Right lobe of liver (tissue), 4 donors: ENCODE data around the gene JMJD8.

ENCODE experiments used
- CTCF ChIP-seq, 4 donors: fragments of 200-600 bp in 3 of 4; fragments of 450-650 bp in 1 of 4; IDR thresholded peaks; one replicate each; pipeline versions ENCODE4 v1.5.1 to v1.8.0; 2016 to 2022; ENCODE audit warnings: antibody characterized with exemption in 4 of 4, mild to moderate bottlenecking in 2 of 4
- POLR2A ChIP-seq: fragments of 450-650 bp; IDR thresholded peaks from one replicate; pipeline ENCODE4 v1.6.1; 2017; ENCODE audit warnings: antibody characterized with exemption, mild to moderate bottlenecking
- donor health status: DM: no; HTN: no; CAD: no.
- donor health status: DM: no; HTN: no; CAD: no.
- donor health status: DM: no; HTN: yes; CAD: no.

GRCh38 chr16:694187-694862 is 10.2 kb upstream of the JMJD8 start:
- TF ChIP-seq POLR2A = no peak
- TF ChIP-seq CTCF (IDR thresholded peaks at IDR 0.05) = no peak
